Measurements from ENCODE around the gene TSC22D2. TPM values are rescaled to one million over a fixed set of nuclear protein-coding genes. Genes with fewer than 3 reads are reported as not detected.

The TSC22D2 gene
- total RNA-seq, 4 donors from 2014 or later: 13.2 to 19.5 (median 16.4) TPM

DNA sequence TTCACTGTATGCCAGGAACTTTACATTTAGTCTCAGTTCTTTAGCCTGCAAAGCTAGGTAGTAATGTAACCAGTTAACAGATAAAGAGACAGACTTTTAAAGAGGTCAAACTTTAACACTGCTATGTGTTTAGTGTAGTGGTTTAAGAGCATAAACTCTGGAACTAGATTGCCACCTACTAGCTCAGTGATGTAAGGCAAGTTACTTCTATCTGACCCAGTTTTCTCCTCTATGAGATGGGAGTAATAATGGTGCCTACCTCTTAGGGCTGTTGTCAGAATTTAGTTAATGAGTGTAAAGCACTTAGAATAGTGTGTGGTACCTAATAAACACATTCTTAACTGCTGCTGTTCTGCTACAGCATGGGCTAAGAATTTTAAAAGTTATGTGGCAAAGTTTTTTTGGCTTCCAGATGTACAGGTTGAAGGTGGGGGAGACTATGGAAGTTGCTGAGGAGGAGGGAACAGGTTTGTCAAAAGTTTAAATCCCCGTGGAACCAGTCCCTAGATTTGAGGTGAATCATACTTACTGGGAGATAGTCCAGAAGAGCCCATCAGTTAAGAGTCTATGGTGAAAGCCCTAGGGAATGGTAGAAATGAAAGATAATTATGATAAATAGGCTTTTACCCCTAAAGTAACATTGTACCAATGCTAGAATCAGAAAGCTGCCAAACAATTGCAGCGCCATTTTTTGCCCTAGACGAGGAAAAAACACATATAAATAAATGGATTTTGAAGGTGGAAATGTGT, 13.9 kb downstream of the TSC22D2 start:
- TF ChIP-seq POLR2AphosphoS5 (IDR thresholded peaks at IDR 0.05) (no peak), POLR2A (IDR thresholded peaks at IDR 0.05) (no peak), EP300 (IDR thresholded peaks at IDR 0.05) (no peak)
- TF ChIP-seq, protein P1, sequence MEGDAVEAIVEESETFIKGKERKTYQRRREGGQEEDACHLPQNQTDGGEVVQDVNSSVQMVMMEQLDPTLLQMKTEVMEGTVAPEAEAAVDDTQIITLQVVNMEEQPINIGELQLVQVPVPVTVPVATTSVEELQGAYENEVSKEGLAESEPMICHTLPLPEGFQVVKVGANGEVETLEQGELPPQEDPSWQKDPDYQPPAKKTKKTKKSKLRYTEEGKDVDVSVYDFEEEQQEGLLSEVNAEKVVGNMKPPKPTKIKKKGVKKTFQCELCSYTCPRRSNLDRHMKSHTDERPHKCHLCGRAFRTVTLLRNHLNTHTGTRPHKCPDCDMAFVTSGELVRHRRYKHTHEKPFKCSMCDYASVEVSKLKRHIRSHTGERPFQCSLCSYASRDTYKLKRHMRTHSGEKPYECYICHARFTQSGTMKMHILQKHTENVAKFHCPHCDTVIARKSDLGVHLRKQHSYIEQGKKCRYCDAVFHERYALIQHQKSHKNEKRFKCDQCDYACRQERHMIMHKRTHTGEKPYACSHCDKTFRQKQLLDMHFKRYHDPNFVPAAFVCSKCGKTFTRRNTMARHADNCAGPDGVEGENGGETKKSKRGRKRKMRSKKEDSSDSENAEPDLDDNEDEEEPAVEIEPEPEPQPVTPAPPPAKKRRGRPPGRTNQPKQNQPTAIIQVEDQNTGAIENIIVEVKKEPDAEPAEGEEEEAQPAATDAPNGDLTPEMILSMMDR (IDR thresholded peaks at IDR 0.05): no peak
- 41% methylated on average over 3 of the region's 3 CpGs for WGBS
- no peak overlapping the region for H3K27ac ChIP-seq
- peaks cover 14% of the 10 kb centered on the region for H3K4me1 ChIP-seq
- H3K4me3 ChIP-seq: no peak overlapping the region
- no peaks in the 10 kb centered on the region for H3K36me3 ChIP-seq
- H3K9me3 ChIP-seq: no peaks in the 10 kb centered on the region
- H3K27me3 ChIP-seq: no peaks in the 10 kb centered on the region
- DNase-seq (ENCODE audit: low spot score in 2 of 2): no peak

DNA sequence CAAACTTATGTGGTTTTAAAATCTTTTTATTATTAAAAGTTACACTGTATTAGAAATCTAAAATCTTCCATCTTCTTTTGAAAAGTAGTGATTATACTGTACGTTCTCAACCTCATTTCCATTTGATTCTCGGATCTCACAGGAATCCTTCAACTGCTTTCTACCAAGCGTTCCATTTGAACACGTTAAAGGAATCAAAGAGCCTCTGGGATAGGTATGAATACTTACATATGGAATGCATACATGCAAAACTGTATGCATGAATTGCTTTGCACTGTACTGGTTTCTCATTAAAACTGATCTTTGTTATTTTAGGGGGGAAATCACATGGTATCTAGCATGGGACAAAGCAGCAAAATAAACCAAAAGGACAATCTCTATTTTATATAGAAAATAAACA, 14.8 kb downstream of the TSC22D2 start:
- H3K4me1 ChIP-seq: peaks cover 7% of the 10 kb centered on the region
- WGBS: 80% methylated on average over 4 of the region's 4 CpGs
- H3K4me3 ChIP-seq: no peak overlapping the region

DNA sequence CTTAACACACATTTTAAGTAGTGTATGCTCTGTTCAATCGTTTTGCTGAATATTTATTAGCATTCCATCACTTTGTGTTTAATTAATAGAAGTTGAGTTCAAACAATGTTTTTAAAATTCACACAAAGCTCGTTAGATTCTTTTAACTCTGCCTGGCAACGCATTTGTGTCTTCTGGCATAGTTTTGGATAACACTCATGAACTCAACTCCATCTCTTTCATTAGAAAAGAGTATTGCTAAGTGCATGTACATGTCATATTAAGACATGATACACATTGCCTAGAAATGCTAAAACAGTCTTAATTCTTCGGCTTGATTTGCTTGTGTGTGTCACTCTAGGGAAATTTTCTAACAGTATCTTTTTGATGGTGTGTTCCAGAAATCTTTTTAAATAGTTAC, 15.7 kb downstream of the TSC22D2 start:
- Histone ChIP-seq H3K4me1 (peaks cover 7% of the 10 kb centered on the region), H3K9me3 (no peaks in the 10 kb centered on the region)
- WGBS: 66% methylated on average over 4 of the region's 4 CpGs

More for the DNA sequence above, 14.8 kb downstream of the TSC22D2 start:
- no peaks in the 10 kb centered on the region for H3K36me3 ChIP-seq
- no peak for DNase-seq (ENCODE audit: low spot score in 2 of 2)
- TF ChIP-seq POLR2AphosphoS5 (IDR thresholded peaks at IDR 0.05): no peak
- no peak for TF ChIP-seq EP300 (IDR thresholded peaks at IDR 0.05)
- TF ChIP-seq POLR2A (IDR thresholded peaks at IDR 0.05): no peak
- TF ChIP-seq, protein P1 (IDR thresholded peaks at IDR 0.05): no peak
- H3K9me3 ChIP-seq: no peaks in the 10 kb centered on the region
- H3K27ac ChIP-seq: no peak overlapping the region
- no peaks in the 10 kb centered on the region for H3K27me3 ChIP-seq

DNA sequence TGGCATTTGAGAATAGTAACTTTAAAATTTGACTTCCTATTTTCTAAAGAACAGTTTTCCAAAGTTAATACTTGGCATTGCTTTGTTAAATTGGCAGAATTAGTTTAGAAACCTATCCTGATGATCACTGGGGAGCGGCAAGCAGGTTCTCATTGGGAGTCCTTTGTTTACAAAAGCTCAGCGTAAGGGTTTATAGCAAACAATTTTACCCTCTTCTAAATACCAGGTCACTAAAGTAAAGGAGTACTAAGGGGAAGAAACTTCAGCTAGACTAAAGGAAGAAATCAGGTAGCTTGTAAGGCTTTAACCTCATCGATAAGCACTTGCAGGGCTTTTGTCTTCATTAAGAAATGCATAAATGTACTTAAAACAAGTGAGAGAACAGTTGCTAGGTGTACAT, 18.2 kb downstream of the TSC22D2 start:
- no peaks in the 10 kb centered on the region for H3K27me3 ChIP-seq

More for the DNA sequence above, 15.7 kb downstream of the TSC22D2 start:
- DNase-seq (ENCODE audit: low spot score in 2 of 2): no peak
- H3K27ac ChIP-seq: no peak overlapping the region
- H3K27me3 ChIP-seq: no peaks in the 10 kb centered on the region
- no peaks in the 10 kb centered on the region for H3K36me3 ChIP-seq
- no peak for TF ChIP-seq POLR2AphosphoS5 (IDR thresholded peaks at IDR 0.05)
- TF ChIP-seq EP300 (IDR thresholded peaks at IDR 0.05): no peak
- TF ChIP-seq, protein P1 (IDR thresholded peaks at IDR 0.05): no peak
- TF ChIP-seq POLR2A (IDR thresholded peaks at IDR 0.05): no peak
- no peak overlapping the region for H3K4me3 ChIP-seq

DNA sequence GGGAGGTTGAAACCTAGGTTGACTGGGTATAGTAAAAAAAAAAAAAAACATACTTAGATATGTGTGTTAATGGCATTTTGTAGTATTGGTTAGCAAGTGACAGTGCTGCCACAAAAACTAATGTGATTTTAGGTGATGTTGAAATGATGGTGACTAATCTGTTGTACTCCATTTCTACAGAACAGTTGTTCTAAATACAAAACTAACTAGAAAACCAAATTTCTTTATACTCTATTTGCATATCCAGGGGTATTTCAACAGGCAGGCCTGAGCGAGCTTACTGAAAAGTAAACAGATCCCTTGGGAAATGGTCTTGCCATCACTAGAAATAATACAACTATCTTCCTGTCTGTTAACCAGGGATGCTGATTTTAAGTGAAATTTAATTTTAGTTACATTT, 20.5 kb downstream of the TSC22D2 start:
- H3K4me1 ChIP-seq: no peaks in the 10 kb centered on the region
- WGBS: 71% methylated on average over 1 of the region's 1 CpG

More for the DNA sequence above, 18.2 kb downstream of the TSC22D2 start:
- WGBS: 91% methylated on average over 3 of the region's 3 CpGs
- Histone ChIP-seq H3K4me1 (peaks cover 7% of the 10 kb centered on the region), H3K36me3 (no peaks in the 10 kb centered on the region), H3K27ac (no peak overlapping the region), H3K4me3 (no peak overlapping the region), H3K9me3 (no peaks in the 10 kb centered on the region)
- TF ChIP-seq EP300 (IDR thresholded peaks at IDR 0.05): no peak
- no peak for TF ChIP-seq POLR2AphosphoS5 (IDR thresholded peaks at IDR 0.05)
- no peak for TF ChIP-seq POLR2A (IDR thresholded peaks at IDR 0.05)
- TF ChIP-seq, protein P1 (IDR thresholded peaks at IDR 0.05): no peak
- no peak for DNase-seq (ENCODE audit: low spot score in 2 of 2)

More for the DNA sequence above, 20.5 kb downstream of the TSC22D2 start:
- H3K4me3 ChIP-seq: no peak overlapping the region
- no peak overlapping the region for H3K27ac ChIP-seq
- no peaks in the 10 kb centered on the region for H3K36me3 ChIP-seq
- H3K9me3 ChIP-seq: no peaks in the 10 kb centered on the region
- TF ChIP-seq POLR2AphosphoS5 (IDR thresholded peaks at IDR 0.05): no peak
- TF ChIP-seq EP300 (IDR thresholded peaks at IDR 0.05): no peak
- TF ChIP-seq POLR2A (IDR thresholded peaks at IDR 0.05): no peak
- TF ChIP-seq, protein P1 (IDR thresholded peaks at IDR 0.05): no peak
- DNase-seq (ENCODE audit: low spot score in 2 of 2): no peak
- no peaks in the 10 kb centered on the region for H3K27me3 ChIP-seq
